Parathyroid adenoma (tissue), 2 donors: ENCODE results near the gene ME3.

Experiments used
- H2AFZ ChIP-seq: fragments of 300-600 bp; sonication (generic); one replicate; pipeline ENCODE4 v1.7.0; 2017; ENCODE audit warnings: antibody characterized with exemption, mild to moderate bottlenecking
- H3K27ac ChIP-seq: fragments of 300-600 bp; sonication (generic); one replicate; pipeline ENCODE4 v1.7.0; 2017
- H3K27me3 ChIP-seq: fragments of 300-600 bp; sonication (generic); one replicate; pipeline ENCODE4 v1.7.0; 2017; ENCODE audit warnings: low read length; ENCODE audit not compliant: control insufficient read depth, insufficient read depth
- H3K36me3 ChIP-seq: fragments of 300-600 bp; sonication (generic); one replicate; pipeline ENCODE4 v1.7.0; 2017; ENCODE audit warnings: low read length; ENCODE audit not compliant: control insufficient read depth, insufficient read depth
- H3K4me1 ChIP-seq: fragments of 300-600 bp; sonication (generic); one replicate; pipeline ENCODE4 v1.7.0; 2017; ENCODE audit warnings: control low read depth
- H3K4me2 ChIP-seq: fragments of 300-600 bp; sonication (generic); one replicate; pipeline ENCODE4 v1.7.0; 2017; ENCODE audit warnings: low read length
- H3K4me3 ChIP-seq: fragments of 300-600 bp; sonication (generic); one replicate; pipeline ENCODE4 v1.7.0; 2017; ENCODE audit warnings: low read depth, low read length
- H3K79me2 ChIP-seq: fragments of 300-600 bp; sonication (generic); one replicate; pipeline ENCODE4 v1.7.0; 2017; ENCODE audit warnings: control low read depth
- H3K9ac ChIP-seq: fragments of 300-600 bp; sonication (generic); one replicate; pipeline ENCODE4 v1.7.0; 2017; ENCODE audit warnings: mild to moderate bottlenecking
- H3K9me3 ChIP-seq: fragments of 300-600 bp; sonication (generic); one replicate; pipeline ENCODE4 v1.7.0; 2017; ENCODE audit warnings: low read length; ENCODE audit not compliant: control insufficient read depth
- CTCF ChIP-seq: fragments of 300-600 bp; sonication (generic); IDR thresholded peaks from one replicate; pipeline ENCODE4 v1.7.0; 2017; ENCODE audit warnings: antibody characterized with exemption, mild to moderate bottlenecking
- donor health status: primary hyperparathyroidism.

ME3 gene

GRCh38 chr11:86639137-86639536, 33.3 kb downstream of the ME3 start:
- no peak overlapping the region for H3K27ac ChIP-seq
- no peaks in the 10 kb centered on the region for H3K36me3 ChIP-seq
- no peak overlapping the region for H3K4me2 ChIP-seq
- no peak overlapping the region for H3K9ac ChIP-seq
- no peak overlapping the region for H2AFZ ChIP-seq
- H3K27me3 ChIP-seq = no peaks in the 10 kb centered on the region
- no peaks in the 10 kb centered on the region for H3K4me1 ChIP-seq
- H3K9me3 ChIP-seq = no peaks in the 10 kb centered on the region
- no peak for TF ChIP-seq CTCF
- no peak overlapping the region for H3K4me3 ChIP-seq
- no peaks in the 10 kb centered on the region for H3K79me2 ChIP-seq

- Histone ChIP-seq H3K27ac (no peak overlapping the region), H3K4me3 (no peak overlapping the region), H3K79me2 (no peaks in the 10 kb centered on the region), H3K4me1 (no peaks in the 10 kb centered on the region), H3K27me3 (no peaks in the 10 kb centered on the region), H3K9me3 (no peaks in the 10 kb centered on the region), H2AFZ (no peak overlapping the region), H3K36me3 (no peaks in the 10 kb centered on the region), H3K4me2 (no peak overlapping the region), H3K9ac (no peak overlapping the region)
- TF ChIP-seq CTCF = no peak
Observed at GRCh38 chr11:86638673-86639072, 33.7 kb downstream of the ME3 start.

GRCh38 chr11:86637988-86638387, 34.4 kb downstream of the ME3 start:
- Histone ChIP-seq H3K79me2 (no peaks in the 10 kb centered on the region), H3K4me1 (no peaks in the 10 kb centered on the region), H2AFZ (no peak overlapping the region), H3K4me2 (no peak overlapping the region), H3K9me3 (no peaks in the 10 kb centered on the region), H3K4me3 (no peak overlapping the region), H3K9ac (no peak overlapping the region), H3K27ac (no peak overlapping the region), H3K27me3 (no peaks in the 10 kb centered on the region), H3K36me3 (no peaks in the 10 kb centered on the region)
- TF ChIP-seq CTCF = no peak

- Histone ChIP-seq H3K4me2 (no peak overlapping the region), H2AFZ (no peak overlapping the region), H3K4me3 (no peak overlapping the region), H3K4me1 (no peaks in the 10 kb centered on the region), H3K27ac (no peak overlapping the region), H3K79me2 (no peaks in the 10 kb centered on the region), H3K36me3 (no peaks in the 10 kb centered on the region), H3K9ac (no peak overlapping the region), H3K9me3 (no peaks in the 10 kb centered on the region), H3K27me3 (no peaks in the 10 kb centered on the region)
- TF ChIP-seq CTCF = no peak
Observed at GRCh38 chr11:86636275-86636674, 36.1 kb downstream of the ME3 start.

- Histone ChIP-seq H3K9me3 (no peaks in the 10 kb centered on the region), H3K79me2 (no peaks in the 10 kb centered on the region), H3K27me3 (no peaks in the 10 kb centered on the region), H3K9ac (no peak overlapping the region), H3K4me1 (no peaks in the 10 kb centered on the region), H2AFZ (no peak overlapping the region), H3K4me2 (no peak overlapping the region), H3K36me3 (no peaks in the 10 kb centered on the region), H3K27ac (no peak overlapping the region), H3K4me3 (no peak overlapping the region)
- no peak for TF ChIP-seq CTCF
Observed at GRCh38 chr11:86632499-86633269, 39.7 kb downstream of the ME3 start.
